H9 (cell line): ENCODE results near the gene ERICH6B. TPM values are rescaled to one million over a fixed set of nuclear protein-coding genes. Genes with fewer than 3 reads are reported as not detected.

ENCODE experiments used
- DNase-seq: peaks from one replicate; pipeline ENCODE4 v3.0.0-alpha.2; 2017
- H2AFZ ChIP-seq: one replicate; pipeline ENCODE4 v1.6.1; 2013; ENCODE audit warnings: mild to moderate bottlenecking, low read length, control low read depth, moderate library complexity
- H2AK5ac ChIP-seq: 2 replicates; pipeline ENCODE4 v1.6.1; 2013; ENCODE audit warnings: low read length, control low read depth, mixed read lengths; ENCODE audit not compliant: insufficient read length
- H2BK120ac ChIP-seq: one replicate; pipeline ENCODE4 v1.6.1; 2013; ENCODE audit warnings: low read depth, mild to moderate bottlenecking, low read length, control low read depth, inconsistent platforms; ENCODE audit not compliant: poor library complexity, severe bottlenecking
- H2BK12ac ChIP-seq: 2 replicates; pipeline ENCODE4 v1.6.1; 2013; ENCODE audit warnings: low read length, control low read depth, mixed read lengths, low read depth; ENCODE audit not compliant: insufficient read length
- H2BK15ac ChIP-seq: 2 replicates; pipeline ENCODE4 v1.6.1; 2013; ENCODE audit warnings: low read depth, low read length, control low read depth
- H2BK20ac ChIP-seq: one replicate; pipeline ENCODE4 v1.6.1; 2013; ENCODE audit warnings: low read depth, mild to moderate bottlenecking, low read length, control low read depth, inconsistent platforms; ENCODE audit not compliant: poor library complexity, severe bottlenecking
- H2BK5ac ChIP-seq: 2 replicates; pipeline ENCODE4 v1.6.1; 2013; ENCODE audit warnings: low read length, control low read depth, mixed read lengths; ENCODE audit not compliant: insufficient read length
- H3K14ac ChIP-seq: 2 replicates; pipeline ENCODE4 v1.6.1; 2013; ENCODE audit warnings: low read length, control low read depth; ENCODE audit not compliant: insufficient read depth
- H3K18ac ChIP-seq: 2 replicates; pipeline ENCODE4 v1.6.1; 2013; ENCODE audit warnings: low read depth, mild to moderate bottlenecking, mixed read lengths, low read length, control low read depth; ENCODE audit not compliant: insufficient read length
- H3K23ac ChIP-seq: 2 replicates; pipeline ENCODE4 v1.6.1; 2013; ENCODE audit warnings: low read length, control low read depth, mixed read lengths, low read depth; ENCODE audit not compliant: insufficient read length
- H3K23me2 ChIP-seq: 2 replicates; pipeline ENCODE4 v1.6.1; 2013; ENCODE audit warnings: low read depth, mild to moderate bottlenecking, mixed read lengths, low read length, control low read depth; ENCODE audit not compliant: insufficient read length, poor library complexity, severe bottlenecking
- H3K27ac ChIP-seq: 2 replicates; pipeline ENCODE4 v1.5.1; 2013; ENCODE audit warnings: low read length, control low read depth, mixed read lengths, low read depth; ENCODE audit not compliant: insufficient read length
- H3K27me3 ChIP-seq: 2 replicates; pipeline ENCODE4 v1.6.1; 2013; ENCODE audit warnings: low read length, control low read depth, inconsistent platforms; ENCODE audit not compliant: insufficient read depth
- H3K4ac ChIP-seq: 2 replicates; pipeline ENCODE4 v1.6.1; 2013; ENCODE audit warnings: low read depth, mild to moderate bottlenecking, control low read depth, inconsistent platforms, low read length, moderate library complexity
- H3K4me1 ChIP-seq: 2 replicates; pipeline ENCODE4 v1.6.1; 2013; ENCODE audit warnings: low read length, control low read depth, inconsistent platforms; ENCODE audit not compliant: insufficient read depth
- H3K4me2 ChIP-seq: 2 replicates; pipeline ENCODE4 v1.6.1; 2013; ENCODE audit warnings: low read length, control low read depth, mixed read lengths; ENCODE audit not compliant: insufficient read length, insufficient read depth
- H3K56ac ChIP-seq: 2 replicates; pipeline ENCODE4 v1.6.1; 2013; ENCODE audit warnings: low read depth, mild to moderate bottlenecking, mixed read lengths, low read length, control low read depth; ENCODE audit not compliant: insufficient read length
- H3K79me1 ChIP-seq: 2 replicates; pipeline ENCODE4 v1.6.1; 2013; ENCODE audit warnings: low read depth, mild to moderate bottlenecking, moderate library complexity, low read length, control low read depth, inconsistent platforms; ENCODE audit not compliant: insufficient read depth, poor library complexity, severe bottlenecking
- H3K79me2 ChIP-seq: 2 replicates; pipeline ENCODE4 v1.6.1; 2013; ENCODE audit warnings: low read length, control low read depth, inconsistent platforms; ENCODE audit not compliant: insufficient read depth
- H3K9ac ChIP-seq: 2 replicates; pipeline ENCODE4 v1.6.1; 2013; ENCODE audit warnings: low read length, control low read depth, mixed read lengths; ENCODE audit not compliant: insufficient read length; ENCODE audit errors: extremely low read depth
- H3K9me3 ChIP-seq: one replicate; pipeline ENCODE4 v1.6.1; 2013; ENCODE audit warnings: low read depth, low read length, inconsistent platforms; ENCODE audit not compliant: control insufficient read depth
- H3T11ph ChIP-seq: one replicate; pipeline ENCODE4 v1.6.1; 2013; ENCODE audit warnings: mild to moderate bottlenecking, low read length, control low read depth, inconsistent platforms
- H4K20me1 ChIP-seq: one replicate; pipeline ENCODE4 v1.6.1; 2013; ENCODE audit not compliant: control insufficient read depth, insufficient read length, insufficient read depth
- H4K5ac ChIP-seq: 2 replicates; pipeline ENCODE4 v1.6.1; 2013; ENCODE audit warnings: low read depth, mild to moderate bottlenecking, mixed read lengths, low read length, control low read depth; ENCODE audit not compliant: insufficient read length
- H4K8ac ChIP-seq: replicated peaks from 2 replicates; pipeline ENCODE4 v1.6.1; 2013; ENCODE audit warnings: low read length, control low read depth, mixed read lengths, low read depth; ENCODE audit not compliant: insufficient read length
- H4K91ac ChIP-seq: 2 replicates; pipeline ENCODE4 v1.6.1; 2013; ENCODE audit warnings: low read depth, mild to moderate bottlenecking, moderate library complexity, mixed read lengths, low read length, control low read depth; ENCODE audit not compliant: insufficient read length
- H3K27ac Mint-ChIP-seq, 3 experiments: 2 replicates in 2 of 3; 3 replicates in 1 of 3; pipeline ENCODE4 v1.8.0; 2020 to 2021; ENCODE audit warnings: mixed read lengths in 3 of 3, mild to moderate bottlenecking in 1 of 3, moderate library complexity in 1 of 3
- H3K27me3 Mint-ChIP-seq: 2 replicates; pipeline ENCODE4 v1.8.0; 2021; ENCODE audit warnings: low read depth, mild to moderate bottlenecking, moderate library complexity, mixed read lengths
- H3K36me3 Mint-ChIP-seq, 3 experiments: 2 replicates in 2 of 3; 3 replicates in 1 of 3; pipeline ENCODE4 v1.8.0; 2020 to 2021; ENCODE audit warnings: low read depth in 3 of 3, mixed read lengths in 3 of 3; ENCODE audit not compliant: insufficient read depth in 1 of 3
- H3K4me1 Mint-ChIP-seq, 2 experiments: 2 replicates each; pipeline ENCODE4 v1.8.0; 2020; ENCODE audit warnings: mixed read lengths in 2 of 2
- H3K4me3 Mint-ChIP-seq, 2 experiments: 2 replicates in 1 of 2; 3 replicates in 1 of 2; pipeline ENCODE4 v1.8.0; 2020 to 2021; ENCODE audit warnings: mild to moderate bottlenecking in 2 of 2, mixed read lengths in 2 of 2, moderate library complexity in 1 of 2
- H3K9me3 Mint-ChIP-seq, 2 experiments: 2 replicates in 1 of 2; 3 replicates in 1 of 2; pipeline ENCODE4 v1.8.0; 2020; ENCODE audit warnings: mild to moderate bottlenecking in 2 of 2, mixed read lengths in 2 of 2, moderate library complexity in 1 of 2
- WGBS: extraction: QIAGEN DNeasy Blood & Tissue Kit; methylation state at CpG from one replicate; pipeline ENCODE4 v1.1.7; 2013; ENCODE audit warnings: missing lambda C conversion rate, low lambda C conversion rate, mixed read lengths; ENCODE audit not compliant: insufficient read length; ENCODE audit errors: extremely low coverage; 5-methylcytosine and 5-hydroxymethylcytosine counted together
- total RNA-seq: library from RNA; stranded (reverse); gene quantifications from 2 replicates; pipeline ENCODE4 v1.2.1, GENCODE V29; 2021
- TF ChIP-seq, protein P1 (sequence below): fragments of 200-600 bp; sonication (generic); conservative IDR thresholded peaks from 3 replicates; pipeline ENCODE4 v1.8.0; 2021; ENCODE audit warnings: antibody characterized with exemption, mild to moderate bottlenecking

The ERICH6B gene
- total RNA-seq, 1 experiment from 2014 or later = not detected

DNA sequence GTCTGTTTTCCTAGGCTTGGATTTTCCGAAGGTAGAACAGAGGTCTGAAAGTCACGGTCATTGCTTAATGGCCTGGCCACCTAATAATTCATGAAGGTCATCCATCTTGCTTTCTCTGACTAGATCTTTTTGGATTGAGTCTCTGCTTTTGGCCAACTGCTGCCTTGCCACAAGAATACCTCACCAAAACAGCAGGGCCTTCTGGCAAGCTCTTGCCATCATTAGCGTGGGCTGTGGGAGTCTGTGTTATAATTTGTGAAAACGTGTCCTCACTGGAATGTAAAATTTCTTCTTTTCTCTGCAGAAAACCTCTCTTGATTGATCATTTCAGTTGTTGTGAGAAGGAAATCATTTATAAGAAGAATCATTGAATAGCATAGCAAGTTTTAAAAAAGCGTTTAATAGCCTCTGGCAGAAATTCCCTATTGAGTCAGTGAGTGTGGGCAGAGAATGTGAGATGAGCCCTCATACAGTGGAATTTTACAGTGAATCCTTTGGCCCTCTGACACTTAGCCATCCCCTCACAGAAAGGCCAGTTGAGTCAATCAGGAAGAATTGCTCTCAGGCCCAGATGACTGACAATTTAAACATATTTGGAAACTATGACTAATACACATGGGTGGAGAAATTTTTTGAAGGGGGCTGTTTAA lies 43.2 kb upstream of the ERICH6B start:
- H3K18ac ChIP-seq = no peak overlapping the region
- no peak for DNase-seq
- no peak overlapping the region for H3K9ac ChIP-seq
- no peak overlapping the region for H3K27ac ChIP-seq
- H2AK5ac ChIP-seq = no peak overlapping the region
- H3K79me2 ChIP-seq = no peaks in the 10 kb centered on the region
- H2BK20ac ChIP-seq = no peak overlapping the region
- no peak overlapping the region for H2BK15ac ChIP-seq
- no peak overlapping the region for H2BK120ac ChIP-seq
- no peak overlapping the region for H3T11ph ChIP-seq
- no peak overlapping the region for H4K91ac ChIP-seq
- no peak overlapping the region for H3K56ac ChIP-seq
- no peak overlapping the region for H4K5ac ChIP-seq
- H2BK5ac ChIP-seq = no peak overlapping the region
- H2AFZ ChIP-seq = no peak overlapping the region
- H3K14ac ChIP-seq = no peak overlapping the region
- H3K27me3 Mint-ChIP-seq = no peaks in the 10 kb centered on the region
- H4K8ac ChIP-seq = no peak overlapping the region
- no peak overlapping the region for H2BK12ac ChIP-seq
- TF ChIP-seq, protein P1, sequence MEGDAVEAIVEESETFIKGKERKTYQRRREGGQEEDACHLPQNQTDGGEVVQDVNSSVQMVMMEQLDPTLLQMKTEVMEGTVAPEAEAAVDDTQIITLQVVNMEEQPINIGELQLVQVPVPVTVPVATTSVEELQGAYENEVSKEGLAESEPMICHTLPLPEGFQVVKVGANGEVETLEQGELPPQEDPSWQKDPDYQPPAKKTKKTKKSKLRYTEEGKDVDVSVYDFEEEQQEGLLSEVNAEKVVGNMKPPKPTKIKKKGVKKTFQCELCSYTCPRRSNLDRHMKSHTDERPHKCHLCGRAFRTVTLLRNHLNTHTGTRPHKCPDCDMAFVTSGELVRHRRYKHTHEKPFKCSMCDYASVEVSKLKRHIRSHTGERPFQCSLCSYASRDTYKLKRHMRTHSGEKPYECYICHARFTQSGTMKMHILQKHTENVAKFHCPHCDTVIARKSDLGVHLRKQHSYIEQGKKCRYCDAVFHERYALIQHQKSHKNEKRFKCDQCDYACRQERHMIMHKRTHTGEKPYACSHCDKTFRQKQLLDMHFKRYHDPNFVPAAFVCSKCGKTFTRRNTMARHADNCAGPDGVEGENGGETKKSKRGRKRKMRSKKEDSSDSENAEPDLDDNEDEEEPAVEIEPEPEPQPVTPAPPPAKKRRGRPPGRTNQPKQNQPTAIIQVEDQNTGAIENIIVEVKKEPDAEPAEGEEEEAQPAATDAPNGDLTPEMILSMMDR = no peak
- no CpG with 5 or more reads among the region's 5 CpGs for WGBS
- no peaks in the 10 kb centered on the region for H3K9me3 ChIP-seq
- H3K4me1 Mint-ChIP-seq = peaks cover 0 to 2% of the 10 kb centered on the region in 2 experiments; a peak in 1 of 4 replicates
- H3K23ac ChIP-seq = no peak overlapping the region
- H3K27ac Mint-ChIP-seq = no peak overlapping the region
- peaks cover 0 to 5% (median 0%) of the 10 kb centered on the region in 3 experiments; a peak in 3 of 7 replicates for H3K36me3 Mint-ChIP-seq
- no peaks in the 10 kb centered on the region for H3K27me3 ChIP-seq
- H3K4me1 ChIP-seq = no peaks in the 10 kb centered on the region
- no peaks in the 10 kb centered on the region for H4K20me1 ChIP-seq
- H3K4me2 ChIP-seq = no peak overlapping the region
- no peaks in the 10 kb centered on the region for H3K79me1 ChIP-seq
- H3K9me3 Mint-ChIP-seq = no peaks in the 10 kb centered on the region; a peak in 1 of 5 replicates
- no peaks in the 10 kb centered on the region for H3K23me2 ChIP-seq
- no peak overlapping the region for H3K4me3 Mint-ChIP-seq
- no peak overlapping the region for H3K4ac ChIP-seq
